Activated naive CD8-positive, alpha-beta T cell (primary cell): Measurements from ENCODE around the gene COL12A1.

ENCODE experiments used
- H3K27ac Mint-ChIP-seq: one replicate; pipeline ENCODE4 v1.8.0; 2021; ENCODE audit warnings: mixed read lengths
- H3K27me3 Mint-ChIP-seq: one replicate; pipeline ENCODE4 v1.8.0; 2021; ENCODE audit warnings: mixed read lengths
- H3K36me3 Mint-ChIP-seq: one replicate; pipeline ENCODE4 v1.8.0; 2021; ENCODE audit warnings: mixed read lengths
- H3K4me1 Mint-ChIP-seq: one replicate; pipeline ENCODE4 v1.8.0; 2021; ENCODE audit warnings: low read depth, mixed read lengths
- H3K4me3 Mint-ChIP-seq: one replicate; pipeline ENCODE4 v1.8.0; 2021; ENCODE audit warnings: mild to moderate bottlenecking, mixed read lengths
- H3K9me3 Mint-ChIP-seq: one replicate; pipeline ENCODE4 v1.8.0; 2021; ENCODE audit warnings: low read depth, mixed read lengths

Gene COL12A1

DNA sequence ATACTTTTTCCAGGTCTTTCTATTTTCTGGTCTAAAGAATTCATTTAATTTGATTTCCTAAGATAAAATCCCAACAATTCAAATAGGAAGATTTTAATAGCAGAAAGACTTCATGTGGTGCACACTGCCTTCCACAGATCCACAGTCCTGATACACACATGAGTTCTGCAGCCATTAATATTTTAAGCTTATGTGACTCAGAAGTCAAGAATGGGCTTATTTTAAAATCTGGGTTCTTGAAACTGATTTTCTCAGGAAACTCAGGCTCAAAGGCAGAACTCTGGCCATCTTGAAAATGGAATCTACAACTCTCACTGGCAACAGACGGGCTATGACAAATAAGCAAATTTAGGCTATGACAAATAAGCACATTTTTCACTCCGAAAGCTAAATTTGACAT is 88.2 kb downstream of the COL12A1 start:
- Mint-ChIP-seq H3K36me3 (no peaks in the 10 kb centered on the region), H3K4me1 (no peaks in the 10 kb centered on the region), H3K27ac (no peak overlapping the region), H3K9me3 (no peaks in the 10 kb centered on the region), H3K27me3 (peaks cover 3% of the 10 kb centered on the region), H3K4me3 (no peak overlapping the region)

DNA sequence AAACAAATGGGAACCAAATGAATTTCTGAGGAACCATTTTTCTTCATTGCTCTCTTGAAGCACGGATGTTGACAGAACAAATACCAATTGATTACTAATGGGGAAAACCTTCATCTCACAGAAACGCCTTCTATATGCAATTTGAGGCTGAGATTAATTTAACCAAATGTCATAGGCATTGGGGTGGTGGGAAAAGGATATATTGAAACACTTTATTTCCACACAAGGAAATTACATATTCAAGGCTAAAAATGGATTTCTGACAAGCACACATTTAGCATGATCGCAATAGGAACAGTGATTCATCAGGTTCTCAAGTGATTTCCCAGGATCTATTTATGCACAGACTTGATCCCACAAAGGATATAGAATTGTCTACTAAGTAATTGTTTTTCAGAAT is 88.9 kb downstream of the COL12A1 start:
- H3K9me3 Mint-ChIP-seq: no peaks in the 10 kb centered on the region
- peaks cover 3% of the 10 kb centered on the region for H3K27me3 Mint-ChIP-seq
- no peaks in the 10 kb centered on the region for H3K4me1 Mint-ChIP-seq
- no peak overlapping the region for H3K27ac Mint-ChIP-seq
- no peaks in the 10 kb centered on the region for H3K36me3 Mint-ChIP-seq
- no peak overlapping the region for H3K4me3 Mint-ChIP-seq

DNA sequence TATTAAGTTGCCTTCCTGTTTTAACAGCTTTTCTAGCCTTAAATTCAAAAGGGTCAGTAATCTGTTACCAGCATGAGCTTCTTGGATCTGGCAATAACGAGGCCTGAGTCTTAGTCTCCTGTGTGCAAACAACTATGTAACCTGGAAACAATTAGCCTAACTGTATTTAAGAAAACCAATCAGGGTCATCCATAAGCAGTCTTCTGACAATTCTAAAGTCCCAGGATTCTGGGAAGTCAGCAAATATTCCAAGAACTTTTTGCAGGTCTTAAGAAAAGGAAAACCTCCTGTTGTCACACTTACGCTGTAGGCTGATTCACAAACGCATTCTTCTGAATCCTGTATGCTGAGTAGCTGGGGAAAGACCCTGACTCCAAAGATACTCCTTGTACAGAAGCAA is 90.4 kb downstream of the COL12A1 start:
- Mint-ChIP-seq H3K9me3 (no peaks in the 10 kb centered on the region), H3K36me3 (no peaks in the 10 kb centered on the region), H3K27ac (no peak overlapping the region), H3K27me3 (peaks cover 5% of the 10 kb centered on the region), H3K4me1 (no peaks in the 10 kb centered on the region), H3K4me3 (no peak overlapping the region)

DNA sequence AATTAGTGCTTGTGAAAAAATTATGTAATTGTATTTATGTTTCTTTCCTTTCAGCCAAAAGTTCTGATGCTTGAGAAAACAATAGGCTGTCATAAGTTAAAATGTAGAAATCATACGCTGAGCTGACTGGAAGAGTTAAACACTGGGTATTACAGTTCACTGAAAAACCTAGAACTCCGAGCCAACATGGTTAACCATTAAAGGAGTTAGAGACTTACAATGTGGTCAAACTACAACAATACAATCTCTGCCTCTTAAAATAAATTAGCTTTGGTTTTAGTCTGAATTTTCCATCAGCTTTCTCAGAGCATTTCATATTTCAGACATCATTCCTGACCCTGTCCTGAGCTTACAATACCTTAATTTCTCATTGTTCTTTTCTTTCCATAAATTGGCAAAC is 91.0 kb downstream of the COL12A1 start:
- Mint-ChIP-seq H3K4me3 (no peak overlapping the region), H3K27ac (no peak overlapping the region), H3K9me3 (no peaks in the 10 kb centered on the region), H3K36me3 (no peaks in the 10 kb centered on the region), H3K27me3 (peaks cover 5% of the 10 kb centered on the region), H3K4me1 (no peaks in the 10 kb centered on the region)

DNA sequence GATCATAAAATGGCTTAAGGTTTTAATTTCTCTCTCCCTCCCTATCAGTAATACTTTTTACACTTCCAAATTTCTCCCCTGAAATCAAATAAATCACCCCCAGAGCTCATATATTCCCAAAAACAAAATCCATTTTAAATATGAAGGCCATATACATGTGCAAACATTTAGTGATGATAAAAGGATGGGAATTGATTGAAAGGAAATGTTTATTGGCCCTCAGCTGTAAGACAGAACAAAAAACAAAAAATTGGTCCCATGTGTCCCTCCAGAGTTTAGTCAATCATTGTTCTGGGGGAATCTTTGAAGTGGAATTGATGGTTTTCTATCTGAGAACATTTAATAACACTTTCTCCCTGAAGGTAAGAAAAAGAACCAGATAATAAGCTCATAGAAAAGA is 91.7 kb downstream of the COL12A1 start:
- Mint-ChIP-seq H3K4me3 (no peak overlapping the region), H3K4me1 (no peaks in the 10 kb centered on the region), H3K9me3 (no peaks in the 10 kb centered on the region), H3K27ac (no peak overlapping the region), H3K36me3 (no peaks in the 10 kb centered on the region), H3K27me3 (peaks cover 5% of the 10 kb centered on the region)

DNA sequence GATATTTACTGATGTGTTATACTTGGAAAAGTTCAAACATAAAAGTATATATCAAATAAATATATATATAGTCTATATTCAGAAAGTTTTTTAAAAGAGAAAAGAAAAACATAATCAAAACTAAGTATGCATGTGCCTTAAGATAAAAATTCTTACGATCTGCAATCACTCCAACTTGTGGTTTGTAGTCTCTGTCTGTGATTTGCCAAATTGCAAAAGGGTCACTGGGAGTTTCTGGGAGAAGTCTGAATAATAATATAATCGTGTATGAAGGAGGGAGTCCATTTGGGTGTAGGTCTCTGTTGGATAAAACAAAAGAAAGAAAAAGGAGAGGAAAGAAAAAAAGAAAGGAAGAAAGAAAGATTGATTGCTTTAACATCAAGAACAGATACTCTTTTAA is 92.4 kb downstream of the COL12A1 start:
- Mint-ChIP-seq H3K27ac (no peak overlapping the region), H3K27me3 (peaks cover 5% of the 10 kb centered on the region), H3K4me3 (no peak overlapping the region), H3K9me3 (no peaks in the 10 kb centered on the region), H3K4me1 (no peaks in the 10 kb centered on the region), H3K36me3 (no peaks in the 10 kb centered on the region)

DNA sequence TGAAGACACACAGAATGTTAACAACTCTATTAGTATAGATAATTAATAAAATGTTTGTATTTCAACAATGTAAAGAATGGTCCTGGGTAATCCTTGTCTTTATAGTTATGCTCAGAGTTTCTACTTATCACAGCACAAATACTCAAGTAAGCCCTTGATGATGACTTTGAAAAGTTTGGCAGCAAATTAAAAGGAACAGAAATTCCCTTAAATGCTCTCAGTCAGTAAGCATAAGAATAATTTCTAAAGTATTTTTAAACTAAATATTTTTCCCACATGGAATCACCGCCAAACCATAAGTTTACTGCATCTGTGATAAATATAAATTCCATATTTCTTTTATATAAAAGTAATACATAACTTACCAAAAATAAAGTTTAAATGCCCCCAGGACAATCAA is 96.1 kb downstream of the COL12A1 start:
- H3K36me3 Mint-ChIP-seq: no peaks in the 10 kb centered on the region
- peaks cover 2% of the 10 kb centered on the region for H3K27me3 Mint-ChIP-seq
- H3K9me3 Mint-ChIP-seq: no peaks in the 10 kb centered on the region
- no peak overlapping the region for H3K4me3 Mint-ChIP-seq
- H3K4me1 Mint-ChIP-seq: no peaks in the 10 kb centered on the region
- H3K27ac Mint-ChIP-seq: no peak overlapping the region

DNA sequence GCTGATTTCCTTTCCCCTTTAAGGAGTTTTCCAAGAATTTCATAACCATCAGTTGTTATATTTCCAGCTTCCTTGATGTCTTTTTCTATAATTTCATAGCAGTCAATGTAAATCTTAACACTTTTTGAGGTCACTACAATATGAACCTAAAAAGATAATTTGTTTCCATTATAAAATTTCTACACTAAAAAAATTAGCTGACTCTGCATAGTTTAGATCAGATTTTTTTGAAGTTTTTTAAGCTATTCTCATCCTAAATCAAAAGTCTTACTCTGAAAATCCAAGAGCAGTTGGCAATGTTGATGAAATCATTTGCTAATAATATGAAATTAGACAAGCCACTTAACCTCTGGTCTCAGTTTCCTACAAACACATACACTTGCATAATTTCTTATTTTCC is 96.8 kb downstream of the COL12A1 start:
- no peak overlapping the region for H3K27ac Mint-ChIP-seq
- H3K36me3 Mint-ChIP-seq: no peaks in the 10 kb centered on the region
- peaks cover 2% of the 10 kb centered on the region for H3K27me3 Mint-ChIP-seq

DNA sequence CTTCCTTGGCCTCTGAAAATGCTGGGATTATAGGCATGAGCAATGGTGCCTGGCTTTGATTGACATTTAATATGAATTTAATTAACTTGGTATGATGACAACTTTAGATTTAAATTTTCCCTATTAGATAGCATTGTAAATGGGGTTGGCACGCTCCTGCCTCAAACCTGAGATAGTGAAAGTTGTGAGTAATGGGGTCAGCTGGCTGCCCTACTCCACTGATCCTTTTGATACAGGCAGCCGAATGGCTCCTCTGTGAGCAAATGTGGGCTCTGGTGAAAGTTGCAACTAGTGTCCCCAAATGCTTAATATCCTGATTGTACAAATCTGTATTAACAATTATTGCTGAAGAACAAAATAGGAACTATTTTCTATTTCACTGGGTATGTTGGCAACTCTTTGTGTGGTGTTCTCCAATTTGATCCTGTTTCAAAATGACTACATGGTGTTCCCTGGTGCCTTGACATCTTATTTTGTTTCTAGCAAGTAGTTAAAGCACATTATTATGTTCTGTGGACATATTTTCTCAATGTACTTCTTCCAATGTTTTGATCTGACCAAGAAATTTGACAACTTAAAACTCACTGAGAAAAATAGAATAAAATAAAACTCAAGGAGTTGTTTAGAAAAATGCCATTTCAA is 97.4 kb downstream of the COL12A1 start:
- Mint-ChIP-seq H3K36me3 (no peaks in the 10 kb centered on the region), H3K4me1 (no peaks in the 10 kb centered on the region), H3K4me3 (no peak overlapping the region), H3K27ac (no peak overlapping the region), H3K9me3 (no peaks in the 10 kb centered on the region), H3K27me3 (peaks cover 2% of the 10 kb centered on the region)

More for the DNA sequence above, 96.8 kb downstream of the COL12A1 start:
- no peak overlapping the region for H3K4me3 Mint-ChIP-seq
- H3K4me1 Mint-ChIP-seq: no peaks in the 10 kb centered on the region
- H3K9me3 Mint-ChIP-seq: no peaks in the 10 kb centered on the region

DNA sequence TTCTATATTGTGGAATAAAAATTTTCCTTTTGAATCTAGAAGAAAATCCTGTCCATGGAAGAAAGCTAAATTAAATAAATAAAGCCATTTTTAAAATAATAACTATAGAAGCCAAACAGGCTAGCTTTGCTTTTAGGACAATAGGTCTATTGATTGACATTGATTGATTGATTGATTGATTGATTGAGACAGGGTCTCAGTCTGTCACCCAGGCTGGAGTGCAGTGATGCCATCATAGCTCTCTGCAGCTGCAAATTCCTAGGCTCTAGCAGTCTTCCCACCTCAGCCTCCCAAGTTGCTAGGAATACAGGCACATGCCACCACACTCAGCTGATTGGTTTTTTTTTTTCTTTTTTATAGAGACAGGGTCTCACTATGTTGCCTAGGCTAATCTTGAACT is 97.9 kb downstream of the COL12A1 start:
- H3K4me3 Mint-ChIP-seq: no peak overlapping the region

DNA sequence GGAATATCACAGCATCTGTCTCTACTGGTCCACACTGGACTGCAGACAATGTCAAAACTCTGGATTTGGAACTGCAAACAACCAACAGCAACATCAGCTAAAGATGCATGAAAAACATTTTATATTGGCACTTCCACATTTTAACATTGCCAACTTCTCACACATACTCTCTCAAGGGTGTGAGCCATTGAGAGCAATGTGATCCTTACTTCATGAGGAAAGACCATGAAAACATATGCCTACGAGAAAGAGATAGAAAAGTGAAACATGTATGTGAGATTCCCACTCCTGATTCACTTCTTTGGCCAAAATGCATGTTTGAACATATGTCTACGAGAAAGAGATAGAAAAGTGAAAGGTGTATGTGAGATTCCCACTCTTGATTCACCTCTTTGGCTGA is 99.4 kb downstream of the COL12A1 start:
- Mint-ChIP-seq H3K9me3 (no peaks in the 10 kb centered on the region), H3K27ac (no peak overlapping the region), H3K4me1 (no peaks in the 10 kb centered on the region), H3K27me3 (peaks cover 2% of the 10 kb centered on the region), H3K4me3 (no peak overlapping the region), H3K36me3 (no peaks in the 10 kb centered on the region)

More for the DNA sequence above, 97.9 kb downstream of the COL12A1 start:
- Mint-ChIP-seq H3K4me1 (no peaks in the 10 kb centered on the region), H3K9me3 (no peaks in the 10 kb centered on the region), H3K36me3 (no peaks in the 10 kb centered on the region), H3K27me3 (peaks cover 2% of the 10 kb centered on the region), H3K27ac (no peak overlapping the region)

DNA sequence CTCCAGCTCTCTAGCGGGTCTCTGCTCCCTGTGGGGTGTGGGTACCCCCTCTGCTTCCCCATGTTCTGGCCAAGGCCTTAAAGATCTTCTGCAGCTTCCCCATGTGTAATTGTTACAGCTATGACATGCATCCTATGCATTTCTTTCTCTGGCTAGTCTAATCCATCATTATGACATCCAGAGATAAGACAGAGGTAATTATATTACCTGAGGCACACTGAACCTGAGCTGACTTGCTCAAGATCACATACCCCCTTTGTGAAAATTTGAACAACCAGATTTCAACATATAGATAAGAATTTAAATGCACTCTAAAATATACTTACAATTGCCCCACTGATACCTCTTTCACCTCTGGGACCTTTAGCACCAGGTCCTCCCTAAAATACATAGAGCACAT is 102.4 kb downstream of the COL12A1 start:
- H3K27ac Mint-ChIP-seq: no peak overlapping the region
- no peak overlapping the region for H3K4me3 Mint-ChIP-seq
- H3K9me3 Mint-ChIP-seq: no peaks in the 10 kb centered on the region
- H3K36me3 Mint-ChIP-seq: no peaks in the 10 kb centered on the region
- H3K27me3 Mint-ChIP-seq: peaks cover 1% of the 10 kb centered on the region
- no peaks in the 10 kb centered on the region for H3K4me1 Mint-ChIP-seq

DNA sequence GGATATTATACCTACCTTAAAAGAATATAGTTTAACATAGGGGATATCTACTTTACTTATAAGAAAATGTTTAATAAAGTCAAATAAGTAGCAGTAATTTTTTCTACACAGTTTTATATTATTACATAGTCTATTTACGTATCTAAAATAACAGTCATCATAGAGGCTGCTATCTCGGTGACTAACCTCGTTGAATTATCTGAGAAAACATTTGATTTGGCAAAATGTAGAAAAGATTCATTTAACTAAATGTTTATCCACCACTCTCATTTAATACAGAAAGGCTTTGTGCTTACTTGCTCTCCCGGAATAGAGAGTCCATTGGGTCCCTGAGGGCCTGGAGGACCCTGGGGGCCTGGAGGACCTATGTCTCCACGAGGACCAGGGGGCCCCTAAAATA is 103.6 kb downstream of the COL12A1 start:
- Mint-ChIP-seq H3K36me3 (no peaks in the 10 kb centered on the region), H3K4me1 (no peaks in the 10 kb centered on the region), H3K27ac (no peak overlapping the region), H3K9me3 (no peaks in the 10 kb centered on the region), H3K4me3 (no peak overlapping the region), H3K27me3 (peaks cover 1% of the 10 kb centered on the region)

DNA sequence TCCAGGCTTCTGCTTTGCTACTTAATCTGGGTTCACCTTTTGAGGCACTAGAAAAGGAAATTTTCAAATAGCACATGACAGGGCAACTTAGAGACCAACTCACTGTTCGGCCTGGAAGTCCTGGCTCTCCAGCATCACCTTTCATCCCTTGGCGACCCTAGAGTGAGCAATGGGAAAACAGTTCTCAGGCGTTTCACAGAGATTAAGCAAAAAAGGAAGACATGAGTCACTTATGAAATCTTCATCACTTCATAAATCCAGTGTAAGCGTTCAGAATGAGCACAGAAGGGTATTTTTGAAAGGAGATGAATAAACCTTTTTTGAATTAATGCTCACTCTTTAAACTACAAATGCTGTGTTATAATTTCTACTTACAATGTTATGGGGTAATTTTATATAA is 104.0 kb downstream of the COL12A1 start:
- Mint-ChIP-seq H3K36me3 (no peaks in the 10 kb centered on the region), H3K9me3 (no peaks in the 10 kb centered on the region), H3K27me3 (peaks cover 1% of the 10 kb centered on the region)

DNA sequence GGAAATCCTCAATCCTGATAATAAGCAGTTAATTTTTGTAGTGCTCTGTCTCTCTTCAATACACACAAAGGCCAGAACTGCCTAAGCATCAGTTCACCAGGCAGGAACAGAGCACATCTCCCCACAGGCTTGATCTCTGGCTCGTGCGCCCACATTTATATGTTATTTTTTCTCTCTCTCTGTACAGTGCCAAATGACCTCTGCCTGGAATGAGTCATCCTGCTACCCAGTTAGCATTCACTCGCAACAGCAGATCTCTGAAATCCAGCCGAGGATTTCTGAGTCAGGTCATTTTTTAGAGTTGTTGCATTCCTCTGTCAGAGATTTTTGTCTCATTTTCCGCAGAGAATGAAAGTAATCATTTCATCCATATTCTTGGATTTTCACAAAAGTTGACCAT is 107.1 kb downstream of the COL12A1 start:
- Mint-ChIP-seq H3K4me1 (no peaks in the 10 kb centered on the region), H3K4me3 (no peak overlapping the region), H3K27me3 (peaks cover 1% of the 10 kb centered on the region), H3K9me3 (no peaks in the 10 kb centered on the region), H3K36me3 (no peaks in the 10 kb centered on the region), H3K27ac (no peak overlapping the region)

More for the DNA sequence above, 104.0 kb downstream of the COL12A1 start:
- no peak overlapping the region for H3K27ac Mint-ChIP-seq
- H3K4me3 Mint-ChIP-seq: no peak overlapping the region
- H3K4me1 Mint-ChIP-seq: no peaks in the 10 kb centered on the region

DNA sequence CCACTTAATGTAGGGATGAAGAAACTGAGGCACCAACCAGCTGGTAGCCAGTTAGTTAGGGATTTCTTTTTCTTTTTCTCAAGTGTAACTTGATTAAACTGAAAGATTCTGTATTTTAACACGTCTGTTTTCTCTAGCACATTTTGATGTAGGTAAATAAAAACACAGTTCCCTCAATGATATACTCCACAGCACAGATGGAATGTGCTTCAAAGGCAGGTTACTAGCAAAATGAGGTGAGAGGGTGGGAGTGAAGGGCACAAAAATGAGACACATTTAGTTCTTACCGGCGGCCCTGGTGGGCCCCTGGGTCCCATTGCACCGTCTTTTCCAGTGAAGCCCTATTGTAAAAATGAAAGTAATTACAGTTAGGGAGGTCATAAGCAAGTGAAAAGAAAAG is 108.9 kb downstream of the COL12A1 start:
- no peak overlapping the region for H3K4me3 Mint-ChIP-seq
- H3K4me1 Mint-ChIP-seq: no peaks in the 10 kb centered on the region
- H3K27ac Mint-ChIP-seq: no peak overlapping the region
- H3K9me3 Mint-ChIP-seq: no peaks in the 10 kb centered on the region
- H3K27me3 Mint-ChIP-seq: peaks cover 1% of the 10 kb centered on the region
- H3K36me3 Mint-ChIP-seq: no peaks in the 10 kb centered on the region
